Measurements from ENCODE around the gene NCKAP5. TPM values are rescaled to one million over a fixed set of nuclear protein-coding genes. Genes with fewer than 3 reads are reported as not detected.
A peak's percentile ranks its signal among the peaks of the same experiment; 100 is the strongest.
"Not testable (repeated sequence)": the region's sequence is repeated elsewhere in the genome, so short reads cannot be mapped to it uniquely, and the experiment has no call there.

The NCKAP5 gene
- polyA plus RNA-seq, 1 donor, result 3.3 TPM

DNA sequence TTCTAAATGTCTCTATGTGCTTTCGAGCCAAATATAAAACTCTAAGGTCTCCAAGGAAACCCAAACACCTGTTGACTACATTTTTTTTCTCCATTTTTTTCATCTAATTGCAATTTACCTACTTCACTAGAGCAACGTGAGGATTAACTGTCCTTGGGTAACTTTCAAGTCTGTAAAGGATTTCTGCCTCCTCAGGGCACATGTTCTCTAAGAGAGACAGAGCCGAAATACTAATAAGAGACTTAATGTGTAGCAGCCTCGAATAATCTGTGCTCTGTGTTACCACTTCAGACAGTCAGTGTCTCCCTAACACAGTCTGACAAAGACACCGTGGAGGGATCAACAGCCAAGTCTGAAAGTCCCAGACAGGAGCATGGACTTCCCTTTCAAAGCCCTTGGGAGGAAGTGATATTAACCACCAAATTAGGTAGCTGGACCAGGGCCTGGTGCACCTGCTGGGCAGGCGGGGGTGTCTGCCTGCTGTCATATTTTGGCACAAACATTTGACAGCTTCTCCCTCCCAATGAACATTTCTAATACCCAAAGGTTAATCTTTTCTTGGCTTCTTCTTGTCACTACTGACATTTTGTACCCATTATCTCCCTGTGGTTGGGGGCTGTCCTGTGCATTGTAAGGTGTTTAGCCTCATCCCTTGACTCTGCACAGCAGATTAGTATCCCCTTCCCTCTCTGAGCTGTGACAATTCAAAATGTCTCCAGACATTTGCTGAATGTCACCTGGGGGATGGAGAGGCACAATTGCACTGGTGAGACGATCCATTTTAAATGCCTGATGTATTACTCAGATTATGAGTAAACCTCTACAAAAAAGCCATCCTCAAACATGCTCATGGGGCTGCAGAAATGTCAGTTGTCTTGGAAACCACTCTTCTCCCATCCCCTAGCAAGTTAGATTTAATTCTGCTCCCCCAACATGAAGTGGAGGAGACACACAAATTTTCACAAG, 852.6 kb downstream of the NCKAP5 start:
- no peak for DNase-seq (ENCODE audit: low read depth)

DNA sequence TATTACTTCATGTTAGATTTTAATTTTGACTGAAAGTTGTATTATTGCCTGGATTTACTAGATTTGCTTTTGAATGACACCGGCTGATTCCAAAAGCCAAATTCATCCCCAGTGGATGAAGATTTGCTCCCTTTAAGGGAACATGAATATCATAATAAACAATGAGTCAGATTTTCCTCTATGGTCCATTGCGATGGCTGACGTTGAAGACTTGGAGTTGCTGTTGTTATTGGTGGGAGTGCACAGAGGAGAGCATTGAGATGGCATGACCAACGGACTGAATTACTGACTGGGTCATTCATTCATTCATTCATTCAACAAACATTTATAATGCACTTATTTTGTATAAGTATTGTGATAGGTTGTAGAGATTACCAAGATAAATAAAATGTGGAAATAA, 864.9 kb downstream of the NCKAP5 start:
- no peak for DNase-seq (ENCODE audit: low read depth)

- no peak for DNase-seq (ENCODE audit: low read depth)
Measured at GRCh38 chr2:132701810-132702209, 866.5 kb downstream of the NCKAP5 start.

DNA sequence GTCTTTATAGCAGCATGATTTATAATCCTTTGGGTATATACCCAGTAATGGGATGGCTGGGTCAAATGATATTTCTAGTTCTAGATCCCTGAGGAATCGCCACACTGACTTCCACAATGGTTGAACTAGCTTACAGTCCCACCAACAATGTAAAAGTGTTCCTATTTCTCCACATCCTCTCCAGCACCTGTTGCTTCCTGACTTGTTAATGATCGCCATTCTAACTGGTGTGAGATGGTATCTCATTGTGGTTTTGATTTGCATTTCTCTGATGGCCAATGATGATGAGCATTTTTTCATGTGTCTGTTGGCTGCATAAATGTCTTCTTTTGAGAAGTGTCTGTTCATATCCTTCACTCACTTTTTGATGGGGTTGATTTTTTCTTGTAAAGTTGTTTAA, 868.5 kb downstream of the NCKAP5 start:
- not testable (repeated sequence) for DNase-seq (ENCODE audit: low read depth)

DNA sequence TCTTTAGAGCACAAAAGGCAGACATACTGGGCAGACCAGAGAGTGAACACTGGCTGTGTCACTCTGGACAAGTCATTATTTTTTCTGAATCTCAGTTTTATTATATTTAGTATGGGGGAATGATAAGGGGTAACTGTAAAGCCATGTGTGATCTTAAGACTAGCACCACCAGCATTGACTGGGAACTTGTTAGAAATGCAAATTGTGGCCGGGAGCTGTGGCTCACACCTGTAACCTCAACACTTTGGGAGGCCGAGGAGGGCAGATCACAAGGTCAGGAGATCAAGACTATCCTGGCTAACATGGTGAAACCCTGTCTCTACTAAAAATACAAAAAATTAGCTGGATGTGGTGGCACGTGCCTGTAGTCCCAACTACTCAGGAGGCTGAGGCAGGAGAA, 869.9 kb downstream of the NCKAP5 start:
- DNase-seq (ENCODE audit: low read depth), result not testable (repeated sequence)

- peak; percentile 28 for DNase-seq (ENCODE audit: low read depth)
Measured at GRCh38 chr2:132697556-132698205, 870.6 kb downstream of the NCKAP5 start.

DNA sequence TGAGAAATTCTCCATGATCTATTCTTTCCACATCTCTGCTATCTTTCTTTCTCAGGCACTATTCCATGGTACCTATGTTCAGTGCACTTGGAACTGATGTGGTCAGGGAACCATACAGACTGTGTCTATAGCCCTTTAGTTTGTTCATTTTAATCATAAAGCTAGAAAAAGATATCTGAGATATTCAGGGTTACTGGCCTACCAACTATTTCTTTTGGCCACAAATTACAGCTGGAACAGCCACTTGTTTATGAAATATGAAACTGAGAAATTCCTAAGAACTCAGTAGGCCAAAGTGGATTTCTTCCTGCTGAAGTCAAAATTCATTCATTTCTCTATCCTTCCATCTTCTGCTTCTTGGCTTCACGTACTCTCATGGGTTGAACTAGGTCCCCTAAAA, 875.4 kb downstream of the NCKAP5 start:
- DNase-seq (ENCODE audit: low read depth), result no peak

GRCh38 chr2:132691556-132691955, 876.7 kb downstream of the NCKAP5 start:
- no peak for DNase-seq (ENCODE audit: low read depth)

DNA sequence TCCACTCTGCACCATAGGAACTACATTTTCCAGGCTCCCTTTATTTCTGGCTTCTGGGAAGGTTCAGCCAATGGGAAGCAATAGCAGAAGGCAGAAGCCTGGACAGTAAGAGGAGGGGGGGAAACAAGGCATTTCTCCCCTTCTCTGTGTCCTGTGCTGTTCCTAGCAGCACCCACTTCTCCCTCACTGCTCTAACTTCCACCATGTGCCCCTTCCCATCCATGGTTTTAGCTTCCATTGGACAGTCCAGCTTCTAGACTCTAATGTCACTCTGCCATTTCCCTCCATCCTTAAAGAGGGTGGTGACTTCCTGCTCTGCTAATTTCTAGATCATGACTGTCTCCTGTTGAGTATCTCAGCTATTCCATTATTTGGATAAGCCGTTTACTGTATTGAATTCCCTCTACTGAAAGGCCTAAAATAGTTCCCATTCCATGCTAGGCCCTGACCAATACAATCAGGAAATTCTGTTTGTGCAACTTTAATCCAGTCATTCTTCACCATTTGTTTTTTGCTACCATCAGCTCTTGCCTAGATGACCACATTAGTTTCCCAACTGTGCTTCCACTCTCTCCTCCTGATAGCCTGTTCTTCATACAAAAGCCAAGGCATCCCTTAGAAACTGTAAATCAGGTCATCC, 877.5 kb downstream of the NCKAP5 start:
- DNase-seq (ENCODE audit: low read depth), result no peak

- no peak for DNase-seq (ENCODE audit: low read depth)
Measured at GRCh38 chr2:132681766-132682165, 886.5 kb downstream of the NCKAP5 start.

- DNase-seq (ENCODE audit: low read depth), result no peak
Measured at GRCh38 chr2:132680544-132680943, 887.7 kb downstream of the NCKAP5 start.

DNA sequence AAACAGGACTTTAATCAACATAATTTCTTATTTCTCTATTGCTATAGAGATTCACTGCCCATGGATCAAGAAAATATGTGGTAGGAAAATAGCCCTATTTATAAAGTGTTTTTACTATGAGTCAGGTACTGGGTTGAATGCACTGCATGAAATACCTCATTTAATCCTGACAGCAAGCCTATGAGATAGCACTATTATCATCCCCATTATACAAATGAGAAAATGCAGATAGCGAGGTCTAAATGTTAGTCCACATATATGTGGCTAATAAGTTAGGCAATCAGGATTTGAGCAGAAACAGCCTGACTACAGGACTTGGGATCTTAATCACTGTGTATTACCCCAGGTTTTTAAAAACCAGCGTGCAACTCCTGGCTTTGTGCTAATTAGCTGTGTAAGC, 889.8 kb downstream of the NCKAP5 start:
- DNase-seq (ENCODE audit: low read depth), result no peak

DNA sequence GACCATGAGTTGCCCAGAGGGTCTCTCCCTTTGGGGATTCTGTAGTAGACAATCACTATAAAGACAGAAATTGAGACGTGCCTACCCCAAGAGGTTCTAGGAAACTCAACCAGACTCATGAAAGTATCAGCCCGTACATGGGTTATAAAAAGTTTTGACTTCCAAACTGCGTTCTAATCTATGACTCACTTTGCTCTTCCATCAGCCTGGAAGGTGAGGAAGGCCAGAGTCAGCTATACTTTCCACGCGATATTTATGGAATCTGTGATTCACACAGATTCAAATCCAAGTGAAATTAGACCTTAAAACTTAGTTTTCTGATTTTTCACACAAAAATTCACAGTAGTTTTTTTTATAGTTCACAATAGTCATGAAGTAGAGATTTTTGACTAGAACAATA, 890.6 kb downstream of the NCKAP5 start:
- DNase-seq (ENCODE audit: low read depth), result no peak

GRCh38 chr2:132676999-132677398, 891.3 kb downstream of the NCKAP5 start:
- no peak for DNase-seq (ENCODE audit: low read depth)

DNA sequence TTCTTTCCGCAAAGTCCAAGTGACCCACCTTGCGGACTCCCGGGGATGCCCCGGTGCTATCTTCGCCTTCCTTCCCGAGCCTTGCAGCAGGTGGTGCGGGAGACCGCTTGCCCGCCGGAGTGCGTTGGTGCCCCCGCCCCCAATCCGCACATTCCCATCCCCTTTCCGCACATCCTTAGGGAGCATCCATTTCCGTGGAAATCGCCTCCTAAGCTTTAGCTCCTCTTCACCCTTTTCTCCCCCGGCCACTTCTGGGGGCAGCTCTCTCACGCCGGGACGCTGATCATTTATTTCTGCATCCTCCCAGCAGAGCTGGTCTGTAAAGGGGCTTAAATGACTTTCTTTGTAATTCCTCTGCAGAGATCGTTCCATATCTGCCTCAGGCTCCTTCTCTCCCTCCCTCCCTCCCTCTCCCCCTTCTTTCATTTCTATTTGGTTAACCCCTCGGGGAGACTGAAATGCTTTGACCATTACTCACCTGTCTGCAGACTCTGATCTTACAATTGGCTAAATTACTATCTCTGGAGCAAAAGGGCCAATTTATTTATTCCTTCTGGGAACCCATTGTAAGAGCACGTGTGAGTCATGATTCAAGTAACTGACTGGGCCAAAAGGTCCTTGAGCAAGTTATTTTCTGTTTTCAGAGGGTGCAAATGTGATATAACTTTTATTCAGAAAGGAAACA, 897.0 kb downstream of the NCKAP5 start:
- no peak for DNase-seq (ENCODE audit: low read depth)

GRCh38 chr2:132670496-132671150, 897.6 kb downstream of the NCKAP5 start:
- no peak for DNase-seq (ENCODE audit: low read depth)

- DNase-seq (ENCODE audit: low read depth), result no peak
Measured at GRCh38 chr2:132669908-132670495, 898.3 kb downstream of the NCKAP5 start, which contains the start of gene LYPD1. Gene LYPD1 (minus strand): TSS chr2:132670205. CDS start chr2:132669932, 273 bp downstream.

DNA sequence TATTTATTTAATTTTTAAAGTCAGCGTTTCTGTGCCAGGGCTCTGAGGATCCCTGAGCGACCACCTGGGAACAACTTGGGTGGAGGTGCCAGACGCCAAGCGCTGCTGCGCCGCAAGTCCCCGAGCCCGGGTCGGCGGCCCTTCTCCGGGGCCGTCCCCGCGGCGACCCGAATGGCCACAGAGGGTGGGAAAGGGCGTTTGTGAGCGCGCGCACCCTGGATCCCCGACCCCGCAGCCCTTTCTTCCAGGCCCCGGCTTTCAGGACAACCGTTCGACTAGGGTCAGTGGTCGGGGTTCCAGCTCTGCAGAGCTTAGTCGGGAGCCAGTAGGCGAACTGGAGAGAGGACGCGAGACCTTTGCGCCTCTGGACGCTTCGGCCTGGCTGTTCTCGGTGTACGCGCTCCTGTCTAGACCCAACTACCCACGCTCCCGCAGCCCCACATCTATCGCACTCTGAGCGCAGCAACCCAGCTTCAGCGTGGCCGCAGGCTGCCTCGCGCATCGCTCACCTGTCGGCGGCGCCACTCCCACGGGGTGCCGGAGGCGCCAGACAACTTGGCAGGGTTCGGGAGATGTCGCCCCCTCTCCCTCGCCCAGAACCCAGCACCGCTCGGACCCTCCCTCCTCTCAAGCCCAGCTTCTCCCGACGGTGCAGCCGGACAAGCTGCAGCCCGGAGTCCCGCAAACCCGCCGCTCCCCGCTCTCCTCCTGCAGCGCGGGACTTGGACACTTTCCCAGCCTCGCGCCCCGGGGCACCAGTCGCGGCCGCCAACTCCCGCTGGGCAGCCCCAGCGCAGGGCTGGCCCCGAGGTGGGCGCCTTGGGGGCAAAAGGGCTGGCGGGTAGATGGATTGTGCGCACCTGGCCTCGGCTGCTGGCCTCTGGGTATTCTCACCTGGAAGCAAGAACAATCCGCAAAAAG, 899.0 kb downstream of the NCKAP5 start:
- no peak for DNase-seq (ENCODE audit: low read depth)

- no peak for DNase-seq (ENCODE audit: low read depth)
Measured at GRCh38 chr2:132668189-132668823, 900.0 kb downstream of the NCKAP5 start.
